IMR-90 (cell line): ENCODE measurements around the gene CAST. TPM values are rescaled to one million over a fixed set of nuclear protein-coding genes. Genes with fewer than 3 reads are reported as not detected.

Experiments
- ATAC-seq: fragments of 200-7000 bp; cut with Tn5 transposase; 2 replicates; pipeline ENCODE4 v1.9.1; 2020; ENCODE audit warnings: low read depth, mild to moderate bottlenecking, moderate library complexity
- BruUV-seq: library from RNA; stranded (reverse); fragments of 400-500 nt; replicated peaks from 2 replicates; lab custom pipeline; 2021; lab: Mats Ljungman, UMichigan
- CTCF ChIA-PET: fragments of 300-600 bp; formaldehyde crosslinking; extraction: SDS; loops from one replicate; lab custom pipeline; 2021; ENCODE audit warnings: antibody characterized with exemption; lab: Yijun Ruan, JAX
- POLR2A ChIA-PET: fragments of 300-600 bp; sonication (Branson Sonifier 250); formaldehyde crosslinking; loops from one replicate; lab custom pipeline; 2022; ENCODE audit warnings: antibody characterized with exemption; ENCODE audit not compliant: unreplicated experiment; lab: Charles Lee
- DNase-seq: peaks from one replicate; pipeline ENCODE4 v3.0.0; 2013
- H2AFZ ChIP-seq: replicated peaks from 2 replicates; pipeline ENCODE3; 2013; ENCODE audit warnings: low read length, mild to moderate bottlenecking; ENCODE audit not compliant: poor library complexity
- H2AK5ac ChIP-seq: 2 replicates; pipeline ENCODE4 v1.6.1; 2013; ENCODE audit warnings: low read depth, low read length, inconsistent platforms
- H2AK9ac ChIP-seq: replicated peaks from 2 replicates; pipeline ENCODE3; 2013; ENCODE audit warnings: mild to moderate bottlenecking, low read depth, low read length, moderate library complexity; ENCODE audit not compliant: poor library complexity
- H2BK120ac ChIP-seq: 2 replicates; pipeline ENCODE4 v1.6.1; 2013; ENCODE audit warnings: low read depth, low read length, inconsistent platforms
- H2BK15ac ChIP-seq: 3 replicates; pipeline ENCODE4 v1.6.1; 2013; ENCODE audit warnings: low read depth, low read length, inconsistent platforms
- H2BK20ac ChIP-seq: 2 replicates; pipeline ENCODE4 v1.6.1; 2013; ENCODE audit warnings: low read depth, mild to moderate bottlenecking, inconsistent platforms, low read length, moderate library complexity
- H2BK5ac ChIP-seq: 2 replicates; pipeline ENCODE4 v1.6.1; 2013; ENCODE audit warnings: mild to moderate bottlenecking, low read depth, low read length, inconsistent platforms; ENCODE audit not compliant: poor library complexity, severe bottlenecking
- H3K14ac ChIP-seq: replicated peaks from 2 replicates; pipeline ENCODE4 v1.6.1; 2013; ENCODE audit warnings: low read depth, low read length, inconsistent platforms
- H3K18ac ChIP-seq: 2 replicates; pipeline ENCODE4 v1.6.1; 2013; ENCODE audit warnings: low read depth, low read length, control low read depth
- H3K23ac ChIP-seq: 2 replicates; pipeline ENCODE4 v1.6.1; 2013; ENCODE audit warnings: low read depth, low read length, inconsistent platforms
- H3K27ac ChIP-seq: 2 replicates; pipeline ENCODE4 v1.5.1; 2013; ENCODE audit warnings: mild to moderate bottlenecking, control low read depth, low read length; ENCODE audit not compliant: insufficient read depth
- H3K27me3 ChIP-seq: 2 replicates; pipeline ENCODE4 v1.6.1; 2013; ENCODE audit warnings: low read length; ENCODE audit not compliant: control insufficient read depth, insufficient read depth
- H3K36me3 ChIP-seq: 2 replicates; pipeline ENCODE4 v1.6.1; 2013; ENCODE audit warnings: low read length, mixed read lengths; ENCODE audit not compliant: control insufficient read depth, insufficient read depth
- H3K4ac ChIP-seq: 2 replicates; pipeline ENCODE4 v1.6.1; 2013; ENCODE audit warnings: low read depth, low read length, inconsistent platforms
- H3K4me1 ChIP-seq: 2 replicates; pipeline ENCODE4 v1.6.1; 2013; ENCODE audit warnings: low read length, mixed read lengths; ENCODE audit not compliant: control insufficient read depth, insufficient read depth
- H3K4me2 ChIP-seq: 2 replicates; pipeline ENCODE4 v1.6.1; 2013; ENCODE audit warnings: low read depth, mild to moderate bottlenecking, control low read depth, low read length, moderate library complexity
- H3K4me3 ChIP-seq: 2 replicates; pipeline ENCODE4 v1.5.1; 2013; ENCODE audit warnings: low read depth, mild to moderate bottlenecking, control low read depth, low read length, moderate library complexity; ENCODE audit not compliant: insufficient read depth
- H3K56ac ChIP-seq: 2 replicates; pipeline ENCODE4 v1.6.1; 2013; ENCODE audit warnings: low read length, inconsistent platforms; ENCODE audit not compliant: insufficient read depth; ENCODE audit errors: extremely low read depth
- H3K79me1 ChIP-seq, 2 experiments: 2 replicates each; pipeline ENCODE4 v1.6.1; 2013; ENCODE audit warnings: low read length in 2 of 2, inconsistent platforms in 1 of 2, low read depth in 1 of 2
- H3K9ac ChIP-seq: 2 replicates; pipeline ENCODE4 v1.6.1; 2013; ENCODE audit warnings: low read depth, low read length, control low read depth
- H3K9me1 ChIP-seq: 2 replicates; pipeline ENCODE4 v1.6.1; 2013; ENCODE audit warnings: low read length, inconsistent platforms; ENCODE audit not compliant: insufficient read depth
- H3K9me3 ChIP-seq: 2 replicates; pipeline ENCODE4 v1.6.1; 2013; ENCODE audit warnings: low read length; ENCODE audit not compliant: control insufficient read depth, insufficient read depth
- H4K20me1 ChIP-seq: 2 replicates; pipeline ENCODE4 v1.6.1; 2013; ENCODE audit warnings: low read length, inconsistent platforms; ENCODE audit not compliant: insufficient read depth
- H4K5ac ChIP-seq: 2 replicates; pipeline ENCODE4 v1.6.1; 2013; ENCODE audit warnings: mild to moderate bottlenecking, low read depth, low read length, control low read depth
- H4K8ac ChIP-seq, 2 experiments: 2 replicates each; pipeline ENCODE4 v1.6.1; 2013; ENCODE audit warnings: low read depth in 2 of 2, low read length in 2 of 2, control low read depth in 1 of 2, inconsistent platforms in 1 of 2
- H4K91ac ChIP-seq: 2 replicates; pipeline ENCODE4 v1.6.1; 2013; ENCODE audit warnings: low read depth, low read length, inconsistent platforms; ENCODE audit not compliant: insufficient read depth
- BHLHE40 ChIP-seq: fragments of 150-350 bp; IDR thresholded peaks from 2 replicates; pipeline ENCODE4 v1.6.1; 2016; ENCODE audit warnings: mild to moderate bottlenecking, low read depth, low read length
- CEBPB ChIP-seq: IDR thresholded peaks from 2 replicates; pipeline ENCODE4 v1.6.1; 2012; ENCODE audit warnings: low read depth, low read length, improper control_type of control experiment
- CTCF ChIP-seq: conservative IDR thresholded peaks from 2 replicates; pipeline ENCODE4 v1.5.1; 2012; ENCODE audit warnings: mild to moderate bottlenecking, low read depth, low read length, improper control_type of control experiment
- FOS ChIP-seq: fragments of 150-350 bp; IDR thresholded peaks from 2 replicates; pipeline ENCODE4 v1.6.1; 2016; ENCODE audit warnings: low read depth, low read length
- NFE2L2 ChIP-seq: fragments of 150-350 bp; IDR thresholded peaks from 2 replicates; pipeline ENCODE4 v1.6.1; 2016; ENCODE audit warnings: low read depth, mild to moderate bottlenecking, low read length
- POLR2A ChIP-seq: IDR thresholded peaks from 2 replicates; pipeline ENCODE4 v1.6.1; 2012; ENCODE audit warnings: mild to moderate bottlenecking, low read depth, low read length
- RFX5 ChIP-seq: IDR thresholded peaks from 2 replicates; pipeline ENCODE4 v1.8.0; 2012; ENCODE audit warnings: low read depth, mild to moderate bottlenecking, low read length, moderate library complexity
- SMC3 ChIP-seq: fragments of 150-350 bp; IDR thresholded peaks from 2 replicates; pipeline ENCODE4 v1.6.1; 2016; ENCODE audit warnings: low read depth, mild to moderate bottlenecking, antibody characterized with exemption, low read length, moderate library complexity
- WGBS, 2 experiments: methylation state at CpG; one replicate each; pipeline versions ENCODE4 v1.1.5 to v1.1.7; 2013; ENCODE audit warnings: missing lambda C conversion rate in 2 of 2; ENCODE audit not compliant: insufficient read length in 1 of 2; ENCODE audit errors: extremely low coverage in 2 of 2; 5-methylcytosine and 5-hydroxymethylcytosine counted together
- dilution Hi-C: fragments of 300-500 bp; cut with HindIII; formaldehyde crosslinking; loops from one replicate; pipeline ENCODE4 v1.14.3; 2018; ENCODE audit warnings: low sequenced_read_pairs; ENCODE audit not compliant: unreplicated experiment
- in situ Hi-C: fragments of 300-500 bp; cut with MboI; formaldehyde crosslinking; loops from 3 replicates; pipeline ENCODE4 v1.14.3; 2019; ENCODE audit warnings: low sequenced_read_pairs, inconsistent platforms, mixed read lengths
- intact Hi-C: fragments of 100-400 bp; cut with micrococcal nuclease; formaldehyde crosslinking; loops from 2 replicates; pipeline ENCODE4 v1.10.0; 2022
- polyA plus RNA-seq, 3 experiments: library from polyadenylated mRNA; depleted of rRNA; stranded (reverse); fragments of >200 nt; gene quantifications; 2 replicates each; pipeline ENCODE4 v1.2.3, GENCODE V29; 2012; ENCODE audit warnings: low replicate concordance in 1 of 3
- total RNA-seq: library from RNA; depleted of rRNA; stranded (reverse); fragments of >200 nt; gene quantifications from 2 replicates; pipeline ENCODE4 v1.2.3, GENCODE V29; 2012

Gene CAST
- total and polyA plus RNA-seq, 2 of the 4 experiments (the other 2 are of a cell fraction), result 91.3 to 128 TPM

- Histone ChIP-seq H3K27me3 (no peaks in the 10 kb centered on the region), H2AFZ (no peak overlapping the region), H3K14ac (no peak overlapping the region), H3K9me1 (peaks cover 12% of the 10 kb centered on the region), H2BK120ac (no peak overlapping the region), H3K4ac (no peak overlapping the region), H2AK9ac (no peak overlapping the region), H4K5ac (no peak overlapping the region), H3K4me3 (no peak overlapping the region), H3K23ac (no peak overlapping the region), H2BK15ac (no peak overlapping the region), H3K56ac (no peak overlapping the region), H3K9ac (no peak overlapping the region), H2AK5ac (no peak overlapping the region), H3K79me1 (0 out of 4 replicates have a peak, but pooled peaks cover 0 to under 1% of the 10 kb centered on the region in 2 experiments), H4K91ac (no peak overlapping the region), H3K36me3 (peaks cover 27% of the 10 kb centered on the region), H3K4me1 (peaks cover 5% of the 10 kb centered on the region), H3K27ac (no peak overlapping the region), H2BK5ac (no peak overlapping the region), H4K8ac (no peak overlapping the region), H3K18ac (no peak overlapping the region), H2BK20ac (no peak overlapping the region), H3K9me3 (no peaks in the 10 kb centered on the region), H4K20me1 (no peaks in the 10 kb centered on the region), H3K4me2 (no peak overlapping the region)
- TF ChIP-seq CTCF, result no peak
- TF ChIP-seq BHLHE40, result no peak
- TF ChIP-seq NFE2L2, result no peak
- TF ChIP-seq CEBPB, result no peak
- TF ChIP-seq RFX5, result no peak
- no peak for TF ChIP-seq SMC3
- TF ChIP-seq POLR2A, result no peak
- TF ChIP-seq FOS, result no peak
- BruUV-seq, result no TSS peak
- in situ Hi-C loops, result no loop called here
- 100% methylated on average over 1 of the region's 2 CpGs; no CpG with 5 or more reads in 1 of the 2 experiments for WGBS, 2 experiments
- DNase-seq (no peak), ATAC-seq (no peak)
- POLR2A ChIA-PET, result no interaction called here
- intact Hi-C loops, result no loop called here
- CTCF ChIA-PET, result no interaction called here
- dilution Hi-C loops, result loop anchor here (25.0 kb wide), 1 partner anchor 367 kb away; no protein-coding TSS in a partner anchor
Measured at GRCh38 chr5:96795626-96796025, 133.4 kb downstream of the CAST start.
